HG03575 (cell line): Measurements from ENCODE around the gene CD34.
"Not testable (repeated sequence)": the region's sequence is repeated elsewhere in the genome, so short reads cannot be mapped to it uniquely, and the experiment has no call there.

ENCODE experiments used
- ATAC-seq: cut with Tn5 transposase; IDR thresholded peaks from one replicate; pipeline ENCODE4 v1.9.1; 2021; ENCODE audit not compliant: unreplicated experiment, insufficient number of reproducible peaks, low FRiP score; ENCODE audit errors: extremely low read depth

Gene CD34

GRCh38 chr1:207884266-207885029 is 26.5 kb downstream of the CD34 start:
- ATAC-seq: no peak

GRCh38 chr1:207883660-207884250 is 27.2 kb downstream of the CD34 start:
- ATAC-seq: no peak

DNA sequence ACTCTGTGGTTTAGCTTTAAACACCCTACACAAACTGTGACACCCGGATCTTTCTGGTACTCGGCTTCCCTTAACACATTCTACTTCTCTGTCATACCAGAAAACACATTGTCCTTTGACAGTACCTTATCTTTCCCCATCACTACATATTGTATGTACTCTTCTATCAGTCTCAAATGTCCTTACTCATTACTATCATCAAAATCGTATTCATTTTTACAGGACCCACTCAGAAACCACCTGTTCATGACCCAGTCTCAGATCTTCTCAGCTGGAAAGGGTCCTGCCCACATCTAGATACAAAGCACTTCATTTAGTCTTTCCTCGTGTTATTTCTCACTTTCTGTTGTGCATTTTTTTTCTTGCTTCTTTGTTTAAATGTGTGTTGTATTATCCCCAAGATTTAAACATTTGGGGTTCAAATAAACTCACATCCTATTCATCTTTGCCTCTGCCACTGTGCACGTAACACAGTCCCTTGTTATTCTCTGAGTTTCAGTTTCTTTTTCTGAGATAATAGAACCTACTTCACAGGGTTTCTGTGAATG is 27.7 kb downstream of the CD34 start:
- ATAC-seq: peak; percentile 48

DNA sequence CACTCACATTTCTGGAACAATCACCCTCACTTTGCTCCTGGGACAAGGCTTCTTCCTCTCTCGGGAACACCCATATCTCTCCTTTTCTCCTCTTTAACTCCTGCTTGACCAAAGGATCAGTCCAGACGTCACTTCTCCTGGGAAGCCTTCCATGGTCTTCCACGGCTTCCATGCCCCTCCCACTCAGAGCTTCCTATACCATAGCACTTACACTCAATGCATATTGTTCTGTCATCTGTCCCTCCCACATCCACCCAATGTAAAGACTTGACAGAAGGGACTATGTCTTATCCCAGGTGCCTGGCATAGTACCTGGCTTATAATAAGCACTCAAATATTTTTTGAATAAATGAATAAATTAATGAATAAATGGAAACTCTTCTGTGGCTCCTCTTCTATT is 28.2 kb downstream of the CD34 start:
- ATAC-seq: no peak

DNA sequence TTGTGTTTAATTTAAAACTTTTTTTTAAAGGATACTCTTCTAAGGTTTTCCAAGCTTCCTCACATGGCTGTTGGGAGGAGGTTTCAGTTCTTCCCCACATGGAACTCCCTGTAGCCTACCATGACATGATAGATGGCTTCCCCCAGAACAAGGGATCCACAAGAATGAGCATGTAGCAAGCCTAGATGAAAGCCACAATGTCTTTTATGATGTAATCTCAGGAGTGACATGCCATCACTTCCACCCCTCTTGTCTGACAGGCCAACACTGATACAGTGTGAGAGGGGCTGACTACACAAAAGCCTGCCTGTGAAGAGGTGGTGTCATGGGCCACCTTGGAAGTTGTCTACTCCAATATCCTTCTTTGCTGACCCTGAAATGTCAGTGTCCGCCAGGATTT is 32.0 kb downstream of the CD34 start:
- ATAC-seq: no peak

DNA sequence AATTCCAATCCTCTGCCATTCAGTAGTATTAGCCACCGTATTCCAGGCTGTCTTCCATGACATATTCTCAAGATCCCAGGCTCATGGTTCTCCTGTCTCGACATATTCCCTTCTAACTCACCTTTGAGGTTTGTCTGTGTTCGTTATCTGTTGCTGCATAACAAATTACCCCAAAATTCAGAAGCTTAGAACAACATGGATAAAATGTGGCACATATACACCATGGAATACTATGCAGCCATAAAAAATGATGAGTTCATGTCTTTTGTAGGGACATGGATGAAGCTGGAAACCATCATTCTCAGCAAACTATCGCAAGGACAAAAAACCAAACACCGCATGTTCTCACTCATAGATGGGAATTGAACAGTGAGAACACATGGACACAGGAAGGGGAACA is 33.0 kb downstream of the CD34 start:
- ATAC-seq: not testable (repeated sequence)

DNA sequence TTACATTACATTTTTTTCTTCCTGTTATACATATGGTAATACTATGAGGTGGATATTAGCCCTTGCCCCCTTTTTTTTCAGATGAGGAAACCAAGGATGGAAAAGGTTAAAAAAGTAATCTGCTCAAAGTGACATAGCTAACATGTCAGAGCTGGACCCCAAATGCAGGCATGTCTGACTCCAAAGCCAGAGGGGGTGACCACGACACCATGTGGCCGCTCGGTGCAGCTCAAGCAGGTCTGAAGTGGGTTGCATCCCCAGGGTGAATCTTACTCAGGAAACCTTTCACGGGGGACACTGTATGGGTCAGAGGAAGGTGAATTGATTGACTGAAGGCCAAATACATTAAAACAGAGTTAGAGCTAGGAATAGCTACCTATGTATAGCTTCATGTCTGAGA is 34.8 kb downstream of the CD34 start:
- ATAC-seq: no peak

DNA sequence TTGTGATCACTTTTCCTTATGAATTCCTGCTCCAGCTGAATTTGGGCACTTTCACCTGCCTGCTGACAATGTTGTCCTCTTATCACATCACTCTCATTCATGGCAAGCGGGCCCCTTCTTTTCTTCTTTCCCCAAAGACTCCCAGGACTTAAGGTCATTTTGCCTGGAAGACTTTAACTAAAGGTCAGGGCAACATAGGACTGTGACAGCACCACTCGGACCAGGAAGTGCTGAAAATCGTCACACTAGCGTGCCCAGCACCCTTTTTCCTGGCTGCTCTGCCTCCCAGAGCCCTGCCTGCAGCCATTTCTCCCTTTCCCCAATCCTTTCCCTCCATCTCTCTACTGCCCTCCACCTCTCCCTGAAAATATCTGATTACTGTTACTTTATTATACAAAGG is 35.4 kb downstream of the CD34 start:
- no peak for ATAC-seq

DNA sequence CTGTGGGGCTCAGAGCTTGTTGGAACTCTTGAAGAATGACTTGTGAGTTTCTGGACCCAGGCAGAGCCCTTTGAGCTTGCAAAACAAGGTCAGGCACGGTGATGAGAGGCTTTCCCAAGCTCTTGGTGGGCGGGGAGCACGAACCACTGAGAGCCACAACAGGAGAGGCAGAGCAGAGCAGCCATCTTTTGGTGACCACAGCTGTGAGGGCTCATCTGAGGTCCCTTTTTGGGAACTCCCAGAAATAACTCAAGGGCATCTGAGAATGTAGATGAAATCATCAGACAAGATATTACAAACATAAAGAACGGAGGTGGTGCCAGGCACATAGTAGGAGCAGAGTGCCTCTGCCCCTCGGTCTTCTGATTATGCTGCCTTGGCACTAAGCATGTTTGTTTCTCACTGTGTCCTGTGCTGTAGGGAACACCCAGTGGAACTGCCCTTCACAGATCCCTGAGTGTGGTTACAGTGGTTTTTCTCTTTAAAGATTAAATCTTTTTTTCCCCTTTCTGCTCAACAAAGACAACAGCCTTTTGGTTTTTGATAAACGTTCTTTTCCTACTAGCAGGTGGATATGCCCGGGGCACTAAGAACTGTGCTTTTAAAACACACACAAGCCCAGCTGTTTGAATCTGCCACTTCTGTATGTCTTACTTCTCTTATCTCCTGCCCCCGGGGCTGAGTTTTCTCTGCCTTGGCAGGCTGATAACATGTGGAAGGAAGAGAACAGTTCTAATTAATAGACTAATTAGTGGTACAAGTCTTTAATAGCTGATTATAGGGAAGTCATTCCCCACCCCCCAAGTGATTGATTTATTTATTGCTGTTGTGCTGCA is 37.7 kb downstream of the CD34 start:
- no peak for ATAC-seq

GRCh38 chr1:207872621-207873020 is 38.3 kb downstream of the CD34 start:
- ATAC-seq: no peak

DNA sequence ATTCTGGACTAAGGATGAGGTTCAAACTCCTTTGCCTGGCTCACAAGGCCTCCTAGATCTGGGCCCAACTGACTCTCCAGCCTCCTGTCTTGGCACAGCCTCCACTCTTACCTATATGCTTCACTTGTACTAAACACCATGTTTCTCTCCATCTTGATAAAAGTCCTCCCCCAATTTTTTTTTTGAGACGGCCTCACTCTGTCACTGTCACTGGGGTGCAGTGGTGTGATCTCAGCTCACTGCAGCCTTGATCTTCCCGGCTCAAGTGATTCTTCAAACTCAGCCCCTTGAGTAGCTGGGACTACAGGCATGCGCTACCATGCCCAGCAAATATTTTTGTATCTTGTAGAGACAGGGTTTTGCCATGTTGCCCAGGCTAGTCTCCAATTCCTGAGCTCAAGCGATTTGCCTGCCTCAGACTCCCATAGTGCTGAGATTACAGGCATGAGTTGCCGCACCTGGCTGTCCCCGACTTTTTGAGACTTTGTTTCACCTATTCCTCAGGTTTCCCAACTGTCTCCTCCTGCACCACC is 39.7 kb downstream of the CD34 start:
- ATAC-seq: no peak

GRCh38 chr1:207870306-207871031 is 40.5 kb downstream of the CD34 start:
- no peak for ATAC-seq

DNA sequence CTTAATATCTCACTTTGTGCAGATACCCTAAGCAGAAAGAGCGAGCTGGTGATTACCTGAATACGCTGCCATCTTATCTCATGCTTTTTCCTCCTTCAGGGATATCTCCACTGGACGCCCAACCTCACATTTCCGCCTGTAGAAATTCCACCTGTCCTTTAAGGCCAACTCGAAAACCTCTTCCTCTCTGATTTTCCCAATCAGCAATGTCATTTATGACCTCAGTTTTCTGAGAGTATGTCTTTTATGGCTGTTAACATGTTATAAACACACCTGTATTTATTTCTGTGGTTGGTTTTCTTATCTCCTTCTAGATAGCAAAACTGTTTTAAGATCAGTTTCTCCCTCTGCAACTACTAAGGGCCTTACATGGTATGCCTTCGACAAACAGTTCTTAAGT is 41.1 kb downstream of the CD34 start:
- ATAC-seq: no peak

DNA sequence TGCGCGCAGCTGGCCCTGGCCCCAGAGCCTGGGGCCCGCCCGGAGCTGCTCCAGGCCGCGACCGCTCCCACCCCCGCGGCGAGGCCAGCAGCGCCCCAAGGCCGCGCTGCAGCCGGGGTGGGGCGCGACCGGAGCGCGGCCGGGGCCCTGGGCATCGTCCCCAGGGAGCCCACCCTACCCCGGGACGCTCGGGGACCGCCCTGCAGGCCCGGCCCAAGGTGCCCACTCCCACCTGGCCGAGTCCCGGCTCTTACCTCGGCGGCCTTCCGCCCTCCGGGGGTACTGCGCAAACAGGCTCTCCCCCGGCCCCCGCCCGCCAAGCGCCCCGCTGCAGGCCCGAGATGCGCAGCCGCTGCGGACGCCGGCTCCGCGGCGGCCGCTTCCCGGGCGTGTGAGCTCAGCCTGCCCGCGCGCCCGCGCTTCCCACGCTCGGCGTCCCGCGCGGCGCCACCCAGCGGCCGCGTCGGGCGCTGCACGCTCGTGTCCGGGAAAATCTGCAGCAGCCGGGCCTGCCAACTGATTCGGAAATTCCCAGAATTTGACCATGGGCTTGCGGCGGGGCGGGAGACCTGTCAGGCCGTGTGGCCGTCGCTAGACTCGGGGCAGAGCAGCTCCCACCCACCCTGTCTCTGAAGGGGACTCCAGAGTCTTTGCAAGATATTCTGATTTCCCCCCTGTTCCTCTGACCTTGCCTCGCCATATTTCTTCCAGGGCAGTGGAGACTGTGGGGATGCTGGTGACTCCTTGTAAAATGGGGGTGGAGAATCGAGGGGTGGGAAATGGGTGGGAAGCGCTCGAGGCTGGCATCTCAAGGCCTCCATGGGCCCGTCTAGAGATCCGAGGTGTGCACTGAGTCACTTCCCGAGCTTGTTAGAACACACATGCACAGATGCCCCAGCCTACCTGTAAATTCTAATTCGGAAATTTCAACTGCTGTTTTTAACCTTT is 41.9 kb downstream of the CD34 start:
- no peak for ATAC-seq

DNA sequence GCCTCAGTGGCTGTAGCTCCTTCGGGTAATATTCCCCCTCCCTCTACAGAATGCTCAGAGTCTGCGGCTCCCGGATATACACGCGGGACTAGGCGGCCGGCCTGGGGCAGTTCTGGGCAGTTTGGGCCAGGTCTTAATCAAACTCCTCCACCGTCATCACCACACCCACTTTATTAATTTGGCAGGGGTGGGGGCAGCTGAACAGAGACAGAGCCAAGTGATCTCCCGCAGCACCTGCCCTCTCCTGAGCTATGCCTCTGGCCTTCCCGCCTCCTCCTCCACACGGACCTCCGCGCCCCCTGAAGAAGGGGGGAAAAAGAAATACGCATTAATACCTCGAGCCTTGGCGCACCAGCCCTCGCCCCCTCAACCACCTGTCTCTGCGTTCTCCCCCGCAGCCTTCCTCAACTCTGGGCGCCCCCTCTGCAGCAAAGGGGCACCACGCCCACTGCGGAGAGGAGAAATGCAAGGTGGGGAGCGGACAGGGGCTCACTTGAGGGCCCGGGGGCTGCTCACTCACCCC is 42.6 kb downstream of the CD34 start:
- no peak for ATAC-seq

DNA sequence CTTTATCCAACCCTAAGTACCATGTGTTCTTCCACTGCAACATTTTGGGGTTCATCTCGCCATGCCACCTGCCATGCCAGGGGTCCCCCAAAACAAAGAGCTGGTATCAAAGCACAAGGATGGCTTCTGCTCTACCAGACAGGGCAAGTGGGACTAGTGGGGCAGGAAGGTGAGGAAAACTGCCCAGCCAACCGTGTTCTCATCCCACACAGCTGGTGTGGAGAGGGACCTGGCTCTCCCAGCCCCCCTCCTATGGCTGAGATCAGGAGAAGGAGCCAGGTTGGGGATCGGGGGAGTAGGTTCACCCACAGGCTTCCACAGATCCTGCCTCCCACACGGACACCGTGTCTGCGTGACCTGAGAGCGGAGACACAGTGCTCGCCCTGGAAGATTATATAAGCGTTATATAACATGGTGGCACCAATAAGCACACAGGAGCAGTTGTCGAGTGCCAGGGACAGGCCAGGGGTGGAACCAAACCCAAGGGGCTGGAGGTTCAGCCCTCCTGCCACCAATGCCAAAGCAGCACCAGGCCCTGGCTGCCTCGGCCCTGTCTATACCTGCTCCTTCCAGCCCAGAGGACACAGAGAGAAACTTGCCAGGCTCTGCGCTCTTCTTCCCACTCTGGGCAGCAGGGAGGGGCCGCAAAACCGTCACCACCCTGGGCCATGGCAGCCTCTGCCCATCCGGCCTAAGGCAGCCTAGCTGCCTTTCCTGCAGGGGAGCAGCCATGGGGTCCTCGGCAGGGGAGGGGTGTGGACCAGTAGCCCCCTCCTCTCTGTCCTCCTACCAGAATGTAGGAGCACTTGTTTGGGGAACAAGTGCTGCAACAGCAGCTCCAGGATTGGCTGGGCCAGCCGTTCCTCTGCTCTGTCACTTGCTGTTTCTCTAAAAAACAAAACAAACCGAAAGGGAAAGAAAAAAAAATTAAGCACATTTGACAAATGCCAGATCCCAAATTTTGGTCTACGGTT is 43.5 kb downstream of the CD34 start:
- no peak for ATAC-seq
